Hematopoietic multipotent progenitor cell (in vitro differentiated cells): Measurements from ENCODE around the gene CPNE1. TPM values are rescaled to one million over a fixed set of nuclear protein-coding genes. Genes with fewer than 3 reads are reported as not detected.
A peak's percentile ranks its signal among the peaks of the same experiment; 100 is the strongest.
"Not testable (repeated sequence)": the region's sequence is repeated elsewhere in the genome, so short reads cannot be mapped to it uniquely, and the experiment has no call there.

Source experiments
- DNase-seq, 3 donors: peaks; one replicate each; pipeline ENCODE4 v3.0.0-alpha.2; 2011 to 2015; ENCODE audit warnings: low read depth in 2 of 3, low spot score in 2 of 3
- total RNA-seq: library from RNA; depleted of rRNA; stranded (reverse); fragments of >200 nt; gene quantifications from one replicate; pipeline ENCODE4 v1.2.3, GENCODE V29; 2012

The CPNE1 gene
- 369 TPM for total RNA-seq

GRCh38 chr20:35664466-35665206 is at the start of gene CPNE1, which contains the start of gene RBM12:
Gene CPNE1, minus strand, starts transcription at chr20:35664900. Its CDS starts 31,977 bp downstream, at chr20:35632923.
Gene RBM12, minus strand, starts transcription at chr20:35664900. Its CDS starts 9,578 bp downstream, at chr20:35655322.
- peak; percentile 86 to 96 (median 94) for DNase-seq

- DNase-seq: no peak
Observed at GRCh38 chr20:35714127-35714526, 49.4 kb upstream of the CPNE1 start.

GRCh38 chr20:35713120-35713519 is 48.4 kb upstream of the CPNE1 start:
- DNase-seq: not testable (repeated sequence)

GRCh38 chr20:35711588-35712209 is 47.0 kb upstream of the CPNE1 start:
- no peak for DNase-seq

DNA sequence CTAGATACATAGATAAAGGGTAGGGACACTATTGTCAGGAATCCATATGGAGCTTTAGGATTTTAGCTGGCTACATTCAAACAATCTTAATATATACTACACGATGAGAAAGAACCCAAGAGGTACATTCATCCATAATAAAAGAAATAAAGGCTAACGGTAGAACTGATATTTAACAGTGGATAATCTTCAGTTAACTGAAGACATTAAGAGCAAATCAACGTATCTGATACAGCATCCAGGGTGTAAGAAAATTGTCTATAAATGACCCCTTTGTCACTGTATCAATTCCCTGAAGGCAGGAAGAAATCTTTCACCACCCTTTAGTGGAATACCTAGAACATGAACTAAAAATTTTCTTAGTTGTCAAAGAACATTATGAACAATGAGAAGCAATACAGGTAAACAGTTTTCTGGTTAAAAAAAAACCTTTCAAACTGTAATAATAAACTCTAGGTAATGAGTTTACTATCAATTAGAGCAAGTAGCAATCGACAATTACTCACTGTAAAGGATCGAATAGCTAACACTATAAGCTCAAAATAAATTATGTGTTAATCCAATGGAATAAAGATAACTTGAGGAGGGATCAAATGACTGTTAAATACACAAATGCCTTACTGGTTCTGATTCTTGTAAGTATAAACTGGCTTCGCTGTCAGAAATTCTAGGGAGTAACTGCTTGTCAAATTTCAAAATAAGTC is 46.3 kb upstream of the CPNE1 start:
- no peak for DNase-seq

GRCh38 chr20:35710039-35710438 is 45.3 kb upstream of the CPNE1 start:
- no peak for DNase-seq

- no peak for DNase-seq
Observed at GRCh38 chr20:35709259-35709658, 44.6 kb upstream of the CPNE1 start.

- DNase-seq: no peak
Observed at GRCh38 chr20:35708502-35708901, 43.8 kb upstream of the CPNE1 start.

DNA sequence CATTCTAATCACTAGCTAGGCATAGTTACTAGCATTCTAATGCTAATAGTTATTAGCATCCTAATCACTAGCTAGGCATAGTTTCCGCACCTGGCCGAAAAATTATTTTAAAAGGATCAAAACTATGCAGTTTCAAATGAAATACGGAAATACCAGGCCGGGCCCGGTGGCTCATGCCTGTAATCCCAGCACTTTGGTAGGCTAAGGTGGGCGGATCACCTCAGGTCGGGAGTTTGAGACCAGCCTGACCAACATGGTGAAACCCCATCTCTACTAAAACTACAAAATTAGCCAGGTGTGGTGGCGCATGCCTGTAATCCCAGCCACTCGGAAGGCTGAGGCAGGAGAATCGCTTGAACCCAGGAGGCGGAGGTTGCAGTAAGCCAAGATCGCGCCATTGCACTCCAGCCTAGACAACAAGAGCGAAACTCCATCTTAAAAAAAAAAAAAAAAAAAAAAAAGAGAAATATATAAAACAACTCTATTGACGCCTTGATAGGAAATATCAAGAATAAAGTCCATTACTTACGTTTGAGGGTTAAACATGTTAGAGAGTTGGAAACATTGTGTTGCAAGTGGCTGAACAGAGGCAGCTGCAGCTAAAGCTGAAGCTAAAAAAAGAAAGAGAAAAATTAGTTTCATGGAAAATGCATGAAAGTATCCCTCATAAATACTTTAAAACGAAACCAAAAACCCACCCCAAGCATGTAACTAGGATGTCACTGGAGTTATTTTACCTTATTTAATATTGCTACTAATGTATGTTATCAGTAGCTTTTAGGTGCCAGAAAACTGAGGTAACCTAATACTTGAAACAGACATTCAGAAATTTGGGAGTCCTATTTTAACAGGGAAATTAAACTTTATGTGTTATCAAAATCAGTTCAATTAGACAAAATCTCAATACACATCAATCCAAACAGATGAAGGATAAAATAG is 42.2 kb upstream of the CPNE1 start:
- not testable (repeated sequence) for DNase-seq

DNA sequence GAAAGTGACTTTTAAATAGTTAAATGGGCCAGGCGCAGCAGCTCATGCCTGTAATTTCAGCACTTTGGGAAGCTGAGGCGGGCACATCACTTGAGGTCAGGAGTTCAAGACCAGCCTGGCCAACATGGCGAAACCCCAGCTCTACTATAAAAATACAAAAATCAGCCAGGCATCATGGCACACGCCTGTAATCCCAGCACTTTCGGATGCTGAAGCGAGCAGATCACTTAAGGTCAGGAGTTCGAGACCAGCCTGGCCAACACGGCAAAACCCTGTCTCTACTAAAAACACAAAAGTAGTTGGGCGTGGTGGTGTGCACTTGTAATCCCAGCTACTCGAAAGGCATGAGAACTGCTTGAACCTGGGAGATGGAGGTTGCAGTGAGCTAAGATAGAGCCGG is 41.2 kb upstream of the CPNE1 start:
- DNase-seq: not testable (repeated sequence)

GRCh38 chr20:35704514-35705261 is 40.0 kb upstream of the CPNE1 start:
- DNase-seq: no peak

GRCh38 chr20:35702824-35703695 is 38.4 kb upstream of the CPNE1 start:
- no peak for DNase-seq

DNA sequence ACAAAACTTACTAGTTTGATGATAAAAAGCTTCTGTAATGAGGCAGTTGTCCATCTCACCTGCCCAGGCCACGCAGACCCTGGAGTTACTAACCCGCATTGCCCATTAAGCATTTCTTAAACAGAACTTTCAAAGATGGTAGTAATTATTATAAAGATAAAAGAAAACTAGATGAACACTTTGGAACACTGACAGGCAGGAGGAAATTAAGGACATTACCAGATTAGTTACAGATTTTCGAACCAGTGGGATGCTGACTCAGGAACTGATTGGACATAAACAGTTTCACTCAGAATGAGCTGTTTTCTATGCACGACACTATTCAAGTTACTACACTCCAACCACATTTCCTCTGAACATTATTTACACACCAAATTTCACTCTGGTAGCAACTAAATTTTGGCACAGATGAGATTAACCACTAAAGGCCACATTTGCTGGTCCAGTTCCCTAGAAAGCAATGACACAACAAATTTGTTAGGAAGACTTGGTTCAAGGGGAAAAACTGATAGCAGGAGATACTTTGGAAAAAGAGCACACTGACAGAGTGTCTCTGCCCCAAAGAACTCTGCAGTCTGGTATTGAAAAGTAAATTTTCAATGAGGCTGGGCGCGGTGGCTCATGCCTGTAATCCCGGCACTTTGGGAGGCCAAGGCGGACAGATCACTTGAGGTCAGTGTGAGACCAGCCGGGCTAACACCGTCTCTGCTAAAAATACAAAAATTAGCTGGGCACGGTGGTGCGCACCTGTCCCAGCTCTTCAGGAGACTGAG is 37.5 kb upstream of the CPNE1 start:
- DNase-seq: no peak

GRCh38 chr20:35700625-35701148 is 36.0 kb upstream of the CPNE1 start:
- DNase-seq: no peak

- DNase-seq: no peak
Observed at GRCh38 chr20:35699957-35700624, 35.4 kb upstream of the CPNE1 start.

- DNase-seq: peak; percentile 75 to 96 (median 95)
Observed at GRCh38 chr20:35699127-35699956, 34.6 kb upstream of the CPNE1 start, which contains the start of the genes NFS1 and ROMO1. Gene NFS1, minus strand, starts transcription at chr20:35699352. Its CDS starts 64 bp downstream, at chr20:35699288. Gene ROMO1, plus strand, starts transcription at chr20:35699405. Its CDS starts 228 bp downstream, at chr20:35699633.
